Measurements from ENCODE around the gene KRT71.

- TF ChIP-seq, protein P1, sequence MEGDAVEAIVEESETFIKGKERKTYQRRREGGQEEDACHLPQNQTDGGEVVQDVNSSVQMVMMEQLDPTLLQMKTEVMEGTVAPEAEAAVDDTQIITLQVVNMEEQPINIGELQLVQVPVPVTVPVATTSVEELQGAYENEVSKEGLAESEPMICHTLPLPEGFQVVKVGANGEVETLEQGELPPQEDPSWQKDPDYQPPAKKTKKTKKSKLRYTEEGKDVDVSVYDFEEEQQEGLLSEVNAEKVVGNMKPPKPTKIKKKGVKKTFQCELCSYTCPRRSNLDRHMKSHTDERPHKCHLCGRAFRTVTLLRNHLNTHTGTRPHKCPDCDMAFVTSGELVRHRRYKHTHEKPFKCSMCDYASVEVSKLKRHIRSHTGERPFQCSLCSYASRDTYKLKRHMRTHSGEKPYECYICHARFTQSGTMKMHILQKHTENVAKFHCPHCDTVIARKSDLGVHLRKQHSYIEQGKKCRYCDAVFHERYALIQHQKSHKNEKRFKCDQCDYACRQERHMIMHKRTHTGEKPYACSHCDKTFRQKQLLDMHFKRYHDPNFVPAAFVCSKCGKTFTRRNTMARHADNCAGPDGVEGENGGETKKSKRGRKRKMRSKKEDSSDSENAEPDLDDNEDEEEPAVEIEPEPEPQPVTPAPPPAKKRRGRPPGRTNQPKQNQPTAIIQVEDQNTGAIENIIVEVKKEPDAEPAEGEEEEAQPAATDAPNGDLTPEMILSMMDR (IDR thresholded peaks at IDR 0.05 in 4 of 5, conservative IDR thresholded peaks at IDR 0.05 in 1 of 5) = no peak
- TF ChIP-seq POLR2A (IDR thresholded peaks at IDR 0.05) = no peak
Measured at GRCh38 chr12:52573306-52573705, 20.4 kb upstream of the KRT71 start.
